ENCODE data around the gene KCNQ1. TPM values are rescaled to one million over a fixed set of nuclear protein-coding genes. Genes with fewer than 3 reads are reported as not detected.

Gene KCNQ1
- polyA plus RNA-seq, 1 donor (not counting 4 experiments of a cell fraction or from before 2014, with no cell fraction given): not detected

- Histone ChIP-seq H4K20me1 (ENCODE audit: control insufficient read depth, extremely low read depth, insufficient read depth, low read length) (no peaks in the 10 kb centered on the region), H3K9ac (ENCODE audit: control insufficient read depth, extremely low read depth, insufficient read depth, low read length) (no peak overlapping the region), H3K27me3 (ENCODE audit: control insufficient read depth, extremely low read depth, insufficient read depth, low read length) (peaks cover 6% of the 10 kb centered on the region), H3K4me2 (ENCODE audit: control insufficient read depth, extremely low read depth, insufficient read depth, low read depth, low read length) (no peak overlapping the region), H3K79me2 (ENCODE audit: control insufficient read depth, insufficient read depth, low read length) (no peaks in the 10 kb centered on the region), H3K4me3 (ENCODE audit: control insufficient read depth in 2 of 3, extremely low read depth in 1 of 3, insufficient read depth in 2 of 3, low read depth in 1 of 3, low read length in 3 of 3) (no peak overlapping the region), H3K4me1 (ENCODE audit: control insufficient read depth, extremely low read depth, insufficient read depth, low read length) (no peaks in the 10 kb centered on the region), H2AFZ (ENCODE audit: control insufficient read depth, low read length) (no peak overlapping the region), H3K27ac (ENCODE audit: control insufficient read depth, insufficient read depth, low read length) (no peak overlapping the region), H3K9me3 (ENCODE audit: control insufficient read depth, low read depth, low read length) (no peaks in the 10 kb centered on the region), H3K36me3 (ENCODE audit: control insufficient read depth in 2 of 2, extremely low read depth in 1 of 2, insufficient read depth in 2 of 2, low read length in 2 of 2) (no peaks in the 10 kb centered on the region), H3K9me1 (ENCODE audit: control insufficient read depth, extremely low read depth, insufficient read depth, low read length) (no peaks in the 10 kb centered on the region)
- FAIRE-seq (no peak), DNase-seq (ENCODE audit: low read depth, low spot score) (no peak)
- TF ChIP-seq EZH2 (IDR thresholded peaks at IDR 0.05; ENCODE audit: low read length): no peak
- TF ChIP-seq CTCF (optimal IDR thresholded peaks at IDR 0.05 in 1 of 3, IDR thresholded peaks at IDR 0.05 in 1 of 3, conservative IDR thresholded peaks at IDR 0.05 in 1 of 3; ENCODE audit: extremely low read depth in 1 of 3, insufficient read depth in 2 of 3, low read length in 3 of 3): no peak
- dilution Hi-C loops (cut with MboI; ENCODE audit: extremely low pct_ligation_motif_present, low sequenced_read_pairs): no loop called here
These were observed 140.2 kb downstream of the KCNQ1 start for GRCh38 chr11:2584812-2585565.

- H3K4me1 ChIP-seq (ENCODE audit: control insufficient read depth, extremely low read depth, insufficient read depth, low read length): no peaks in the 10 kb centered on the region
- no peak for DNase-seq (ENCODE audit: low read depth, low spot score)
- no peaks in the 10 kb centered on the region for H3K9me1 ChIP-seq (ENCODE audit: control insufficient read depth, extremely low read depth, insufficient read depth, low read length)
- no peak overlapping the region for H2AFZ ChIP-seq (ENCODE audit: control insufficient read depth, low read length)
- H4K20me1 ChIP-seq (ENCODE audit: control insufficient read depth, extremely low read depth, insufficient read depth, low read length): no peaks in the 10 kb centered on the region
- no peak overlapping the region for H3K4me3 ChIP-seq (ENCODE audit: control insufficient read depth in 2 of 3, extremely low read depth in 1 of 3, insufficient read depth in 2 of 3, low read depth in 1 of 3, low read length in 3 of 3)
- H3K27me3 ChIP-seq (ENCODE audit: control insufficient read depth, extremely low read depth, insufficient read depth, low read length): peaks cover 6% of the 10 kb centered on the region
- H3K36me3 ChIP-seq (ENCODE audit: control insufficient read depth in 2 of 2, extremely low read depth in 1 of 2, insufficient read depth in 2 of 2, low read length in 2 of 2): no peaks in the 10 kb centered on the region
- dilution Hi-C loops (cut with MboI; ENCODE audit: extremely low pct_ligation_motif_present, low sequenced_read_pairs): no loop called here
- no peak for TF ChIP-seq EZH2 (IDR thresholded peaks at IDR 0.05; ENCODE audit: low read length)
- TF ChIP-seq CTCF (optimal IDR thresholded peaks at IDR 0.05 in 1 of 3, IDR thresholded peaks at IDR 0.05 in 1 of 3, conservative IDR thresholded peaks at IDR 0.05 in 1 of 3; ENCODE audit: extremely low read depth in 1 of 3, insufficient read depth in 2 of 3, low read length in 3 of 3): no peak
- H3K79me2 ChIP-seq (ENCODE audit: control insufficient read depth, insufficient read depth, low read length): no peaks in the 10 kb centered on the region
- H3K27ac ChIP-seq (ENCODE audit: control insufficient read depth, insufficient read depth, low read length): no peak overlapping the region
- H3K9me3 ChIP-seq (ENCODE audit: control insufficient read depth, low read depth, low read length): no peaks in the 10 kb centered on the region
- H3K4me2 ChIP-seq (ENCODE audit: control insufficient read depth, extremely low read depth, insufficient read depth, low read depth, low read length): no peak overlapping the region
- no peak for FAIRE-seq
- no peak overlapping the region for H3K9ac ChIP-seq (ENCODE audit: control insufficient read depth, extremely low read depth, insufficient read depth, low read length)
These were observed 140.8 kb downstream of the KCNQ1 start for GRCh38 chr11:2585566-2586086.

Data from keratinocyte (primary cell).